Ovary (tissue), 3 donors: Measurements from ENCODE around the gene MTCL3.

ENCODE experiments used
- CTCF ChIP-seq, 3 donors: fragments of 450-650 bp in 2 of 3; fragments of 200-600 bp in 1 of 3; IDR thresholded peaks; one replicate each; pipeline versions ENCODE4 v1.5.1 to v1.8.0; 2016 to 2022; ENCODE audit warnings: antibody characterized with exemption in 3 of 3, mild to moderate bottlenecking in 1 of 3
- POLR2A ChIP-seq: fragments of 450-650 bp; IDR thresholded peaks from one replicate; pipeline ENCODE4 v1.6.1; 2017; ENCODE audit warnings: antibody characterized with exemption, mild to moderate bottlenecking, moderate library complexity
- donor health status: DM: no; HTN: no; CAD: no.

- no peak for TF ChIP-seq CTCF (IDR thresholded peaks at IDR 0.05)
- TF ChIP-seq POLR2A, result no peak
Measured at GRCh38 chr6:127481628-127482027, 37.5 kb downstream of the MTCL3 start.
